ENCODE measurements around the gene CRYGA.
A peak's percentile ranks its signal among the peaks of the same experiment; 100 is the strongest.
"Not testable (repeated sequence)": the region's sequence is repeated elsewhere in the genome, so short reads cannot be mapped to it uniquely, and the experiment has no call there.

CRYGA gene

DNA sequence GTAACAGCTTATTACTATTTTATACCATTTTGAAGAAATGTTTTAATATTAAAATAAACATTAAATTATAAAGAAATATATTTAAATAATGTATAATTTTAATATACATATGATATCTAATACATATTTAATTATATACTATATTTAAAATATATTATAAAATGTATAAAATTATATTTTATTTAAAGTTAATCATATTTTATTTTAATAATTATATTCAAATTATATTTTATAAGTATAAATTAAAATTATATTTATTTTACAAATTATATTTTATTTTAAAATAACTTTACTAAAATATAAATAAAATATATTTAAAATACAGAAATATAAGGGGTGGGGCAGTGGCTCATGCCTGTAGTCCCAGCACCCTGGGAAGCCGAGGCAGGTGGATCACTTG is 41.1 kb downstream of the CRYGA start:
- Histone ChIP-seq H3K4me3 (ENCODE audit: low read length) (no peak overlapping the region), H3K9ac (ENCODE audit: low read length) (no peak overlapping the region), H3K4me2 (ENCODE audit: low read length) (no peak overlapping the region), H3K36me3 (replicated peaks; ENCODE audit: low read depth, low read length) (no peaks in the 10 kb centered on the region), H3K79me2 (ENCODE audit: low read length) (no peaks in the 10 kb centered on the region), H3K27me3 (ENCODE audit: low read depth, low read length) (no peaks in the 10 kb centered on the region), H3K4me1 (ENCODE audit: low read length) (no peaks in the 10 kb centered on the region), H3K27ac (ENCODE audit: low read length) (no peak overlapping the region), H2AFZ (ENCODE audit: low read depth, low read length) (no peak overlapping the region), H4K20me1 (ENCODE audit: insufficient read depth, low read length) (no peaks in the 10 kb centered on the region), H3K9me3 (ENCODE audit: insufficient read depth, low read length) (no peaks in the 10 kb centered on the region)
- TF ChIP-seq, protein P1, sequence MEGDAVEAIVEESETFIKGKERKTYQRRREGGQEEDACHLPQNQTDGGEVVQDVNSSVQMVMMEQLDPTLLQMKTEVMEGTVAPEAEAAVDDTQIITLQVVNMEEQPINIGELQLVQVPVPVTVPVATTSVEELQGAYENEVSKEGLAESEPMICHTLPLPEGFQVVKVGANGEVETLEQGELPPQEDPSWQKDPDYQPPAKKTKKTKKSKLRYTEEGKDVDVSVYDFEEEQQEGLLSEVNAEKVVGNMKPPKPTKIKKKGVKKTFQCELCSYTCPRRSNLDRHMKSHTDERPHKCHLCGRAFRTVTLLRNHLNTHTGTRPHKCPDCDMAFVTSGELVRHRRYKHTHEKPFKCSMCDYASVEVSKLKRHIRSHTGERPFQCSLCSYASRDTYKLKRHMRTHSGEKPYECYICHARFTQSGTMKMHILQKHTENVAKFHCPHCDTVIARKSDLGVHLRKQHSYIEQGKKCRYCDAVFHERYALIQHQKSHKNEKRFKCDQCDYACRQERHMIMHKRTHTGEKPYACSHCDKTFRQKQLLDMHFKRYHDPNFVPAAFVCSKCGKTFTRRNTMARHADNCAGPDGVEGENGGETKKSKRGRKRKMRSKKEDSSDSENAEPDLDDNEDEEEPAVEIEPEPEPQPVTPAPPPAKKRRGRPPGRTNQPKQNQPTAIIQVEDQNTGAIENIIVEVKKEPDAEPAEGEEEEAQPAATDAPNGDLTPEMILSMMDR (IDR thresholded peaks at IDR 0.05; ENCODE audit: low read depth, low read length) = no peak
- no peak for TF ChIP-seq EZH2phosphoT487 (IDR thresholded peaks at IDR 0.05; ENCODE audit: low read depth)

DNA sequence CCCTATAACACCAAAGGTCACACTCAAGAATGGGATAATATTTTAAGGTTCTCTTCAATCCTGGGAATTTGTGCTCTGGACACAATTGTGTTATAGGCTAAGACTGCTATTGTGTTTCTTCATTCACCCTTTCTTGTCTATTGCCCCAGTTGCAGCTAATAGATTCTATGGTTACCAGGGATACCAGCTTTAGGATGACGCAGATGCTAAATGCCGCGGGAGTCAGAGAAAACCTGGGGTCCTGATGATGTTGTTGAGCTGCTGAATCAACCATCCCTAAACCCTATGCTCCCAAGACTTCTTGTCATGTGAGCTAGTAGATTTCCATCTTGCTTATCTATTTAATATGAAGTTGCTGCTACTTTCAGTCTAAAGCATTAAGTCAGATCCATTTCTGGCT is 44.5 kb downstream of the CRYGA start:
- Histone ChIP-seq H3K36me3 (replicated peaks; ENCODE audit: low read depth, low read length) (no peaks in the 10 kb centered on the region), H3K9ac (ENCODE audit: low read length) (no peak overlapping the region), H3K9me3 (ENCODE audit: insufficient read depth, low read length) (no peaks in the 10 kb centered on the region), H2AFZ (ENCODE audit: low read depth, low read length) (no peak overlapping the region), H3K27me3 (ENCODE audit: low read depth, low read length) (no peaks in the 10 kb centered on the region), H3K4me3 (ENCODE audit: low read length) (no peak overlapping the region), H4K20me1 (ENCODE audit: insufficient read depth, low read length) (no peaks in the 10 kb centered on the region), H3K79me2 (ENCODE audit: low read length) (no peaks in the 10 kb centered on the region), H3K4me1 (ENCODE audit: low read length) (no peaks in the 10 kb centered on the region), H3K4me2 (ENCODE audit: low read length) (no peak overlapping the region), H3K27ac (ENCODE audit: low read length) (no peak overlapping the region)
- no peak for TF ChIP-seq EZH2phosphoT487 (IDR thresholded peaks at IDR 0.05; ENCODE audit: low read depth)
- TF ChIP-seq, protein P1 (IDR thresholded peaks at IDR 0.05; ENCODE audit: low read depth, low read length) = no peak

DNA sequence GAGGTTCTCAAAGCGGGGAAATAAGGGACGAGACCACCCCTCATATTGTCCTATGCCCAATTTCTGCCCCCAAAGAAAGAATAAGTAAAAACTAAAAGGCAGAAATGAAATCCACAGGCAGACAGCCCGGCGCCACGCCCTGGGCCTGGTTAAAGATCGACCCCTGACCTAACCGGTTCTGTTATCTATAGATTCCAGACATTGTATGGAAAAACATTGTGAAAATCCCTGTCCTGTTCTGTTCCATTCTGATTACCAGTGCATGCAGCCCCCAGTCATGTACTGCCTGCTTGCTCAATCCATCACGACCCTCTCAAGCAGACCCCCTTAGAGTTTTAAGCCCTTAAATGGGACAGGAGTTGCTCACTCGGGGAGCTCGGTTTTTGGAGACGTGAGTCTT is 46.0 kb downstream of the CRYGA start:
- H3K4me2 ChIP-seq (ENCODE audit: low read length); H3K9me3 ChIP-seq (ENCODE audit: insufficient read depth, low read length); H3K4me1 ChIP-seq (ENCODE audit: low read length); H3K79me2 ChIP-seq (ENCODE audit: low read length); H3K27me3 ChIP-seq (ENCODE audit: low read depth, low read length); H2AFZ ChIP-seq (ENCODE audit: low read depth, low read length); H4K20me1 ChIP-seq (ENCODE audit: insufficient read depth, low read length); H3K9ac ChIP-seq (ENCODE audit: low read length); H3K4me3 ChIP-seq (ENCODE audit: low read length); H3K36me3 ChIP-seq (replicated peaks; ENCODE audit: low read depth, low read length); H3K27ac ChIP-seq (ENCODE audit: low read length): not testable (repeated sequence)

DNA sequence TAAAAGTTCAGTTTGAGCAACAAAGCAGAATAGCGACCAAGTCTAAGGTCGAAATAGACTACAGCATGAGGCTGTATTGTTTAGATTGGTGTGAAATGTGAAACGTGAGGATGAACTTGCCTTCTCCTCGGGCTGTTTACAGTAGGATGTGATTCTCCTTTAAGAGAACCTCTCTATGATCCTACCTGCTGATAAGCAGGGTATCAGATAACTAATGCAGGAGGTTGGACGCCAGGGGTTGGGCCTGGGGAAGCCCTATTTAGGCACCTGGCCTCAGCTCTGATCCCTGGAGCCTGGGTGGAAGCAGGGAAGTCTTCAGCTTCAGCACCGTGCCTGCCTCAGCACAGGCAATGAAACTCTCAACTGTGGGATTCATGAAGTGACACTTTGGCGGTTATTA is 50.4 kb downstream of the CRYGA start:
- Histone ChIP-seq H4K20me1 (ENCODE audit: insufficient read depth, low read length) (no peaks in the 10 kb centered on the region), H3K4me2 (ENCODE audit: low read length) (no peak overlapping the region), H3K36me3 (replicated peaks; ENCODE audit: low read depth, low read length) (no peaks in the 10 kb centered on the region), H3K79me2 (ENCODE audit: low read length) (no peaks in the 10 kb centered on the region), H3K4me3 (ENCODE audit: low read length) (no peak overlapping the region), H2AFZ (ENCODE audit: low read depth, low read length) (0 out of 2 replicates have a peak overlapping the region, but pooled peaks have one; percentile 23), H3K27me3 (ENCODE audit: low read depth, low read length) (no peaks in the 10 kb centered on the region), H3K9me3 (ENCODE audit: insufficient read depth, low read length) (no peaks in the 10 kb centered on the region), H3K9ac (ENCODE audit: low read length) (no peak overlapping the region), H3K4me1 (ENCODE audit: low read length) (peaks cover 3% of the 10 kb centered on the region), H3K27ac (ENCODE audit: low read length) (no peak overlapping the region)
- TF ChIP-seq EZH2phosphoT487 (IDR thresholded peaks at IDR 0.05; ENCODE audit: low read depth) = no peak
- TF ChIP-seq, protein P1 (IDR thresholded peaks at IDR 0.05; ENCODE audit: low read depth, low read length) = no peak

DNA sequence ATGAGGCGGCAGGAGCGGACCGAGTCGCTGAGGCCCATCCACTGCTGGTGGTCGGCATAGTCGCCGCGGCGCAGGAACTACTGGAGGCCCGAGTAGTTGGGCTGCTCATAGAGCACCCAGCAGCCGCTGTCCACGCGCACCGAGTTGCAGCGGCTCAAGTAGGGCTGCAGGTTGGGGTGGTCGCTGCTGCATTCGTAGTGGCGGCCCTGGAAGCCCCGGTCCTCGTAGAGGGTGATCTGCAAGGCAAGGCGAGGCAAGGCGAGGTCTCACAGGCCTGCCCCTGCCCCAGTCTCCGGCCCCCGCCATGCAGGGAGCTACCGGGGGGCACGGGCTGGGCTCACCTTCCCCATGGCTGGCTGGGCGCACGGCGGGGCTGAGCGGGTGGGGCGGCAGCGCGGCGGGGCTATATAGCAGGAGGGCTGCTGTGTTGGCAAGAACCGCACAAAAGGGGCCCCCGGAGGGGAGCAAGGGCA is 51.1 kb downstream of the CRYGA start:
- not testable (repeated sequence) for H3K79me2 ChIP-seq (ENCODE audit: low read length); H3K27me3 ChIP-seq (ENCODE audit: low read depth, low read length); H4K20me1 ChIP-seq (ENCODE audit: insufficient read depth, low read length); H3K4me1 ChIP-seq (ENCODE audit: low read length); H3K36me3 ChIP-seq (replicated peaks; ENCODE audit: low read depth, low read length); H3K9me3 ChIP-seq (ENCODE audit: insufficient read depth, low read length); H3K4me2 ChIP-seq (ENCODE audit: low read length); H3K9ac ChIP-seq (ENCODE audit: low read length); H3K4me3 ChIP-seq (ENCODE audit: low read length); H3K27ac ChIP-seq (ENCODE audit: low read length); H2AFZ ChIP-seq (ENCODE audit: low read depth, low read length)

All from OCI-LY3 (cell line).